Pulmonary artery endothelial cell (primary cell): ENCODE data around the gene UNC45B. TPM values are rescaled to one million over a fixed set of nuclear protein-coding genes. Genes with fewer than 3 reads are reported as not detected.
A peak's percentile ranks its signal among the peaks of the same experiment; 100 is the strongest.
"Not testable (repeated sequence)": the region's sequence is repeated elsewhere in the genome, so short reads cannot be mapped to it uniquely, and the experiment has no call there.

Experiments
- DNase-seq: peaks from one replicate; pipeline ENCODE4 v3.0.0-alpha.2; 2011; ENCODE audit warnings: low read depth, low spot score
- total RNA-seq: library from RNA; depleted of rRNA; stranded (reverse); fragments of >200 nt; gene quantifications from 2 replicates; pipeline ENCODE4 v1.2.3, GENCODE V29; 2014

Gene UNC45B
- total RNA-seq, 1 donor from 2014 or later, result not detected

GRCh38 chr17:35141681-35142466 lies 5.7 kb upstream of the UNC45B start, which contains the start of gene NLE1:
Gene NLE1 (minus strand): TSS chr17:35142303. CDS start chr17:35142275, 28 bp downstream.
- peak; percentile 49 for DNase-seq

GRCh38 chr17:35142467-35142796 lies 5.2 kb upstream of the UNC45B start:
- no peak for DNase-seq

GRCh38 chr17:35144840-35145239 lies 2.8 kb upstream of the UNC45B start:
- no peak for DNase-seq

GRCh38 chr17:35146214-35146833 lies 1.3 kb upstream of the UNC45B start:
- DNase-seq, result no peak

- DNase-seq, result no peak
These were observed 527 bp downstream of the UNC45B start for GRCh38 chr17:35148144-35148543.

- DNase-seq, result no peak
These were observed 2.3 kb downstream of the UNC45B start for GRCh38 chr17:35149941-35150340.

GRCh38 chr17:35151080-35151479 lies 3.5 kb downstream of the UNC45B start:
- not testable (repeated sequence) for DNase-seq

- DNase-seq, result no peak
These were observed 5.0 kb downstream of the UNC45B start for GRCh38 chr17:35152421-35153140.

- DNase-seq, result no peak
These were observed 6.9 kb downstream of the UNC45B start for GRCh38 chr17:35154196-35155165.

GRCh38 chr17:35155246-35155645 lies 7.6 kb downstream of the UNC45B start:
- DNase-seq, result no peak

- DNase-seq, result no peak
These were observed 12.3 kb downstream of the UNC45B start for GRCh38 chr17:35159940-35160339.

- DNase-seq, result no peak
These were observed 13.0 kb downstream of the UNC45B start for GRCh38 chr17:35160354-35161201.

- no peak for DNase-seq
These were observed 13.7 kb downstream of the UNC45B start for GRCh38 chr17:35161281-35161761.

GRCh38 chr17:35162755-35163154 lies 15.1 kb downstream of the UNC45B start:
- no peak for DNase-seq

GRCh38 chr17:35163886-35164285 lies 16.3 kb downstream of the UNC45B start:
- DNase-seq, result no peak

GRCh38 chr17:35164716-35165115 lies 17.1 kb downstream of the UNC45B start:
- no peak for DNase-seq

GRCh38 chr17:35166526-35166925 lies 18.9 kb downstream of the UNC45B start:
- DNase-seq, result no peak

- no peak for DNase-seq
These were observed 19.4 kb downstream of the UNC45B start for GRCh38 chr17:35167046-35167445.

- DNase-seq, result no peak
These were observed 20.0 kb downstream of the UNC45B start for GRCh38 chr17:35167666-35168065.

GRCh38 chr17:35169835-35170363 lies 22.3 kb downstream of the UNC45B start:
- no peak for DNase-seq
